Right lobe of liver (tissue), 6 donors: Measurements from ENCODE around the gene PLXNB1. TPM values are rescaled to one million over a fixed set of nuclear protein-coding genes. Genes with fewer than 3 reads are reported as not detected.

Experiments used
- ATAC-seq, 4 donors: fragments of 200-7000 bp; cut with Tn5 transposase; one replicate each; pipeline ENCODE4 v1.9.1; 2020; ENCODE audit warnings: mild to moderate bottlenecking in 4 of 4, moderate library complexity in 4 of 4
- DNase-seq, 3 donors: peaks; one replicate each; pipeline ENCODE4 v3.0.0-alpha.2; 2020
- H3K27ac ChIP-seq, 3 donors: fragments of 200-600 bp; one replicate each; pipeline ENCODE4 v1.8.0; 2022
- H3K27me3 ChIP-seq, 2 donors: fragments of 200-600 bp; one replicate each; pipeline ENCODE4 v1.8.0; 2022
- H3K36me3 ChIP-seq, 4 donors: fragments of 200-600 bp; sonication (generic) in 1 of 4; one replicate each; pipeline versions ENCODE4 v1.5.1 to v1.8.0; 2017 to 2022; ENCODE audit warnings: control low read depth in 1 of 4
- H3K4me1 ChIP-seq, 4 donors: fragments of 200-600 bp; sonication (generic) in 1 of 4; one replicate each; pipeline versions ENCODE4 v1.5.1 to v1.8.0; 2017 to 2022; ENCODE audit warnings: control low read depth in 1 of 4
- H3K4me3 ChIP-seq, 3 donors: fragments of 200-600 bp; one replicate each; pipeline ENCODE4 v1.8.0; 2022
- H3K9me3 ChIP-seq, 4 donors: fragments of 200-600 bp; sonication (generic) in 1 of 4; one replicate each; pipeline versions ENCODE4 v1.5.1 to v1.8.0; 2017 to 2022; ENCODE audit warnings: control low read depth in 1 of 4
- CTCF ChIP-seq, 4 donors: fragments of 200-600 bp in 3 of 4; fragments of 450-650 bp in 1 of 4; IDR thresholded peaks; one replicate each; pipeline versions ENCODE4 v1.5.1 to v1.8.0; 2016 to 2022; ENCODE audit warnings: antibody characterized with exemption in 4 of 4, mild to moderate bottlenecking in 2 of 4
- POLR2A ChIP-seq: fragments of 450-650 bp; IDR thresholded peaks from one replicate; pipeline ENCODE4 v1.6.1; 2017; ENCODE audit warnings: antibody characterized with exemption, mild to moderate bottlenecking
- WGBS: methylation state at CpG from one replicate; pipeline ENCODE4 v1.1.6; 2018; ENCODE audit warnings: low coverage, low lambda C conversion rate; ENCODE audit not compliant: insufficient coverage; ENCODE audit errors: missing lambda C conversion rate; 5-methylcytosine and 5-hydroxymethylcytosine counted together
- intact Hi-C, 2 donors: fragments of 100-400 bp; cut with DNase I; formaldehyde crosslinking; loops; one replicate each; pipeline versions ENCODE4 v1.11.2 to v1.14.1; 2022
- total RNA-seq, 6 experiments: library from RNA; depleted of rRNA in 2 of 6; stranded (reverse); fragments of >200 nt in 2 of 6; fragmentation: NEBNext Ultra II Directional in 3 of 6; extraction: Animal tissue kit (Norgen Biotek cat#: 25700) in 3 of 6; gene quantifications; one replicate each; pipeline versions ENCODE4 v1.1.0 to v1.2.4, GENCODE V29; 2016 to 2023
- donor health status: DM: no; HTN: yes; CAD: no.
- donor health status: DM: no; HTN: no; CAD: no.
- donor health status: DM: no; HTN: no; CAD: no.
- donor health status: DM: no; HTN: yes; CAD: no.
- donor health status: DM: no; HTN: yes; CAD: no.

The PLXNB1 gene
- total RNA-seq, 6 experiments from 2014 or later = 65.9 to 132 (median 86.5) TPM

GRCh38 chr3:48451270-48451669, 21.4 kb upstream of the PLXNB1 start:
- ATAC-seq (no peak), DNase-seq (no peak)
- no peak overlapping the region for H3K4me3 ChIP-seq
- TF ChIP-seq CTCF (IDR thresholded peaks at IDR 0.05) = no peak
- no peak for TF ChIP-seq POLR2A
- WGBS = no CpG with 5 or more reads among the region's 1 CpG
- peaks cover 0 to 44% (median 12%) of the 10 kb centered on the region in 4 donors for H3K36me3 ChIP-seq
- no peaks in the 10 kb centered on the region for H3K27me3 ChIP-seq
- H3K27ac ChIP-seq = no peak overlapping the region
- intact Hi-C loops = no loop called here
- peaks cover 0 to 10% (median 4%) of the 10 kb centered on the region in 4 donors for H3K4me1 ChIP-seq
- H3K9me3 ChIP-seq = no peaks in the 10 kb centered on the region

GRCh38 chr3:48446425-48447193, 16.7 kb upstream of the PLXNB1 start, which contains the start of gene ATRIP:
Gene ATRIP (plus strand): TSS chr3:48446737. CDS start chr3:48446846, 109 bp downstream.
- TF ChIP-seq CTCF (IDR thresholded peaks at IDR 0.05) = peak in 1 of 4 donors; percentile 7
- peak; percentile 90 for TF ChIP-seq POLR2A
- ATAC-seq = peak; percentile 99 to 100 (median 99)
- WGBS = 0% methylated on average over 21 of the region's 91 CpGs
- Histone ChIP-seq H3K4me1 (peaks cover 0 to 21% (median 6%) of the 10 kb centered on the region in 4 donors), H3K9me3 (no peaks in the 10 kb centered on the region), H3K36me3 (peaks cover 0 to 30% (median 2%) of the 10 kb centered on the region in 4 donors), H3K27me3 (no peaks in the 10 kb centered on the region), H3K4me3 (peak within 1 kb of the TSS; percentile 72 to 96 (median 79)), H3K27ac (peak within 1 kb of the TSS; percentile 69 to 84 (median 73))
- intact Hi-C loops = no loop called here
- peak; percentile 92 to 93 (median 92) for DNase-seq

- TF ChIP-seq POLR2A (no peak), CTCF (IDR thresholded peaks at IDR 0.05) (no peak)
Observed at GRCh38 chr3:48446043-48446424, 16.1 kb upstream of the PLXNB1 start.

GRCh38 chr3:48445277-48445882, 15.5 kb upstream of the PLXNB1 start:
- Histone ChIP-seq H3K9me3 (no peaks in the 10 kb centered on the region), H3K4me1 (peaks cover 0 to 25% (median 8%) of the 10 kb centered on the region in 4 donors), H3K4me3 (no peak overlapping the region), H3K36me3 (peaks cover 0 to 26% (median under 1%) of the 10 kb centered on the region in 4 donors), H3K27me3 (no peaks in the 10 kb centered on the region), H3K27ac (no peak overlapping the region)
- WGBS = 69% methylated on average over 5 of the region's 6 CpGs
- DNase-seq = no peak
- TF ChIP-seq CTCF (IDR thresholded peaks at IDR 0.05) (no peak), POLR2A (no peak)
- ATAC-seq = no peak
- intact Hi-C loops = no loop called here

More at GRCh38 chr3:48446043-48446424, 16.1 kb upstream of the PLXNB1 start:
- ATAC-seq = no peak
- intact Hi-C loops = no loop called here
- Histone ChIP-seq H3K9me3 (no peaks in the 10 kb centered on the region), H3K4me1 (peaks cover 0 to 23% (median 8%) of the 10 kb centered on the region in 4 donors), H3K27me3 (no peaks in the 10 kb centered on the region), H3K4me3 (peak overlapping the region; percentile 72 to 96 (median 79)), H3K36me3 (peaks cover 0 to 27% (median 2%) of the 10 kb centered on the region in 4 donors), H3K27ac (peak overlapping the region; percentile 69 to 84 (median 73))
- DNase-seq = no peak
- WGBS = 9% methylated on average over 6 of the region's 6 CpGs
